Smooth muscle cell of the brain vasculature (primary cell): ENCODE measurements around the gene SYTL5.

Source experiments
- DNase-seq: peaks from one replicate; pipeline ENCODE4 v3.0.0-alpha.2; 2012; ENCODE audit warnings: low read depth, low spot score

SYTL5 gene

DNA sequence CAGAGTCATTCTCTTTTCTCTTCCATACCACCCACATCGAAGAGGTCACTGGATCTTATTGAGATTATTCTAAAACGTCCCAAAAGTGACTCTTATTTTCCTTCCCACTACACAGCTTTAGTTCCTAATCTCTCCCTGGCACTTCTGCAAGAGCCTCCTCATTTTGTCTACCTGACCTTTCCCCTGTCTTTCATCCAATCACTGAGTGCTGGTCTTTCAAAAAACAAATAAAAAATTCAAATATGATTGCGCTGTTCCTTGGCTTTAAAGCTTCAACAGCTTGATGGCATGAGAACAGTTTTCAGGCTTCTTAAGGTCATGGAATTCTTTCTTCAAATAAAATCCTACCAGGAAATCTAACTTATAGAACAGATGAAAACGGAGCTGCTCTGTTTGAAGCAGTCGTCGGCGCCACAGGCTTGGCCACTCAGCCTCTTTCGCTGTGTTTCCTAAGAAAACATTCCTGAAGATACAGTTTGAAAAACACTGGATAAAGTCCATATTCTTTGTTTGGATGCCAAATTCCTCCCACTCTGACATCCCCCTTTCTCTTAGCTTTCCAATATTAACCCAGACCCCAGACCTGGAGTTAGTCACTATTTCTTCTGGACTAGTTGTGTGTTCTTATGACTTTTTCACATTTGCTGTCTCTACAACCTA is 12.5 kb downstream of the SYTL5 start:
- peak; percentile 36 for DNase-seq

DNA sequence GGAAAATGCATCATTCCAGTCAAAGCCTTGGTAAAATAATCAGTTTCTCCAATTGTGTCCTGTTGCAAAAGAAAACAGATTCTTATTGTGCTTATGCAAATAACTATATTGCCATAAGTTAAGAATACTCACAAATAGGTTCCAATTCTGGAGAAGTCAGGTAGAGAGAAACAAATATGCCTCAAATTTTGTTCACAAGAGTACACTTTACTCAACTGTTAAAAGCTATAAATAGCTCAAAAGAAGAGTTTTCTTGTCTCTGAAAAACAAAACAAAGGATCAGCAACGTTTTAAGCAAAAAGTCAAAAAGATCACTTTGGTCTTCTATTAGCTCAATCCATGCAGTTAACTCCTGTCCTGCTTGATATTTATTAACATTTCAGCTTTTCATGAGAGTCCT is 21.9 kb downstream of the SYTL5 start:
- no peak for DNase-seq

DNA sequence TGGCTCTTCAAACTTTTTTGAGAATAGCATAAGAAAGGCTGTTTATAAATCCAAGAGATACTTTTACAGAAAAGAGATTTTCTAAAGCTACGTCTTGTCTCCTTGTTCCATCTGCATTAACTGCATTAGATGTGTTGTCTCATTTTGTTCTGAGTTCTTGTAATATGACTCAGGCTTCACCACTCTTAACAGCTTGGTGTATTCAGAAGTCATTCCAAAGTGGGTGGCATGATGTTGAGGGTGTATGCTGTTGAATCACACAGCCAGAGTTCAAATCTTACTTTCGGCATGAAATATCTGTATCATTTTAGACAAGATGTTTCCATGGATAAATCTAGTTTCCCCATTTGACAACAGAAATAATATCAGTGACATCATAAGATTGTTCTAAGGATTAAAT is 30.1 kb downstream of the SYTL5 start:
- no peak for DNase-seq

DNA sequence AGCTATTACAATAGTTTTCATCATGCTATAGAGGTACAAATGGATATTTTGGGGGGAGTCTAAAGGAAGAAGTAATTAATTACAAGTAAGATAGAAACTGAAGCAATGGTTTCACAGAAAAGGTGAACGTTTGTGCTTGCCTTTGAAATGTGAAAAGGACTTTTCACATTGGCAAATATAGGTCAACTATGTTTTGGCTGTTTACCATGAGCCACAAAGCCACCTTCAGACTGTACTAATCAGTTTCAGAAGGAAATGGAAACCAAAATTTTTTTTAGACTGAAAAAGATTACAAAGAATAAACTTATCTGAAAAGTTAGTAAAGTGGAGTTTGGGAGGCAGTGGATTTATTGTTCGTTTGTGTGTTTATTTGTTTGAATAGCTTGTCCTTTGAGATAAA is 32.1 kb downstream of the SYTL5 start:
- no peak for DNase-seq

DNA sequence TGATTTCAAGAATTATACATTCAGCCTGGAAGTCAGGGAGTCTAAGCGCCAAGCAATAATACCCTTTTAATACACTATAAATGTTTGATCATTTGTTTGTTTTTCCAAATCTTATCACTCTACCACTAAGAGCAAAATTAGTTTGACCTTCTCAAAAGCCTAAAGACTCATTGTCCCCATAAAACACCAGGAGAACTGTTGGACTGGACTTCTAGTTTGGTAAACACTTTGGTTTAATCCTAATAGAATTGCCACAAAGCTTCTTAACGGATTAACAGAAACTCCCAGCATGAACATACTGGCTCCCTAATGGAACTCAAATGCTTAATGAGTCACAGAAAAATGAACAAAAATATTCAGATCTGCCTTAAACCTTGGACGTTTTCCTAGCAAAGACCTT is 34.9 kb downstream of the SYTL5 start:
- no peak for DNase-seq

DNA sequence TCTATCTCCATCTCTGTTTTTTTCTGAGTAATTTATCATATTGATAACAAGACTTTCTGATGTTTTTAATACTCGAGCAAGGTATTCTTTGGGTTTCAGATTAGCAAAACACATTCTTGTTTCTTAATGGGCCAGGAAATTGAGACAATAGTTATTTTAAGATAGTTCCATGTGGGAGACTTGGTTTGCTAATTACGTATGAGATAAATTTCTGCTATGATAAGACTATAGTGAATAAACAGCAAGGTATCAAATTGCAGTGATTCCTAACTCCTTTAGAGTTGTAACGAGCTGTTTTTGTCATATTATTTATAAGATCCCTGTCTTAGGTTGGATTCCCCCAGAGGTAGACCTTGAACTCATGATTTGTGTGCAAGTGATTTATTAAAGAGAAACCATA is 38.3 kb downstream of the SYTL5 start:
- DNase-seq, result no peak

DNA sequence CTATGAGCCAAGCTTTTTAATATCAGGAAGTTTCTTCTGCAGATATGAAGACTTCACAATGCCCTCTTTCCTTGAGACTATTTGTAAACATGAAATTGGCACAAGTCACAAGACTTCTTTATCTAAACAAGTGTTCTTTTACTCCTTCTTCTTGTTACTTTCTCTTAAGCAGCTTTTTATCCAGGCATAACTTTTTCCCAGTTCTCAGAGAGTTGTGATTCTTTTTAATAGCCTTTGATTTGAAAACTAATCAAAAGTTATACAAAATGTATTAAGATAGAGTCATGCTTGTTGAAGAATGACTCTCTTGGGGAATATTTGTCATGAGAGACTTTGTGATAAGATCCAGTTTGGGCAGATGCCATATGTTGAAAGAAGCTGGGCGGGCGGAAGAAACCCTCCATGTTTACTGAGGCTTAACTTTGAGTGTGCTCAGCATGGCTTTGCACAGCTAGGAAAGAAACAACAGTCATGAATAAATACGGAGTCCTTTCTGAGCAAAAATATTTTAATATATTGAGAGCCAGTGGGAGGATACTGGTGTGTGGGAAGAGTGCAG is 39.3 kb downstream of the SYTL5 start:
- no peak for DNase-seq

DNA sequence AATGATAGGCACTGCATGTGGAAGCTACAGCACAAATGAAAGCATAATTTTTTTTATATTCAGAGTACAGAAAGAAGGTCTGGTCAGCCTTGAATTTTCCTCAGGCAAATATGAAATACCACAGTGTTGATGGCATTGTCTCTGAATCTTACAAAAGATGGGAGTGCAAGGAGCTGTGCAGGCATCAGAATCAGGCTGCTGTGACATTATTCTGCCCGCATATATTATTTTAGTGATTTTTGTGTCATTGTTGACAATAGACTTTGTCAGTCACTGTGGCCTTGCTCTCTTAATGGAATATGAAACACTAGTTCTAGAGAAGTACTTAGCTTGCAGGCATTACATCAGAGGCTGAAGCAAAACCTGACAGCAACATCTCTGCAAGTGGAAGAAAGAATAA is 42.5 kb downstream of the SYTL5 start:
- no peak for DNase-seq

DNA sequence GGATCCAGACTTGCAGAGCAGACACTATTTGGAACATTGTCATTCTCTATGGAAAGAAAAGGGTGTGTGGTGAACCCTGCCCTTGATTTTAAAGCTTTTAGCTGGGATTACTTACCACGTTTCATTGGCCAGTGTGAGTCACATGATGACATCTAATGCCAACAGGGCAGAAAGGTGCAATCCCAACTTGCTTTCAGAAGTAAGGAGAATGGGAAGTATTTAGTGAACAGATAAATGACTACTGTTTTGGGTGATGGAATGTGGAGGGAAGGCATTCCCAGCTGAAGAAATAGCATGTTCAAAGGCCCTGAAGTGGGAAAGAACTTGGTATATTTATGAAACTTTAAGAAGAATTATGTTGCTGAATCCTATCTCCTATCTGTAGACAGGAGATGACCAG is 44.5 kb downstream of the SYTL5 start:
- DNase-seq, result no peak

DNA sequence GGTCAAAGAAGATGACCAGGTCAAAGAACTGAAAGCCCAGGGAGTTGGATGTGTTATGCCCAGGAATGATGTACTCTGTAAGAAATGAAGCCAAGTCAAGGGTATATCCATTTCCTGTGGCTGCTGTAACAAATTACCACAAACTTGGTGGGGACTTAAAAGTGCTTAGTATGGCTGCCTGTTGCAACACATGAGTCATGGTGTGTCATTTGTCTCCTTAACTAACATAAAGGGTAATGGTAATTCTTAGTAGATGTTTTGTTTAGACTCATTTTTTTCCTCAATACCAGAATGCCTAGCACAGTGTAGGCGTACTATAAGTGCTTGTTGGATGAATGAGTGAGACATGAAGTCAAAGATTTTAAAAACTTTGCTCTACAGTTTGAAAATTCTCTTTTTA is 45.7 kb downstream of the SYTL5 start:
- DNase-seq, result no peak

DNA sequence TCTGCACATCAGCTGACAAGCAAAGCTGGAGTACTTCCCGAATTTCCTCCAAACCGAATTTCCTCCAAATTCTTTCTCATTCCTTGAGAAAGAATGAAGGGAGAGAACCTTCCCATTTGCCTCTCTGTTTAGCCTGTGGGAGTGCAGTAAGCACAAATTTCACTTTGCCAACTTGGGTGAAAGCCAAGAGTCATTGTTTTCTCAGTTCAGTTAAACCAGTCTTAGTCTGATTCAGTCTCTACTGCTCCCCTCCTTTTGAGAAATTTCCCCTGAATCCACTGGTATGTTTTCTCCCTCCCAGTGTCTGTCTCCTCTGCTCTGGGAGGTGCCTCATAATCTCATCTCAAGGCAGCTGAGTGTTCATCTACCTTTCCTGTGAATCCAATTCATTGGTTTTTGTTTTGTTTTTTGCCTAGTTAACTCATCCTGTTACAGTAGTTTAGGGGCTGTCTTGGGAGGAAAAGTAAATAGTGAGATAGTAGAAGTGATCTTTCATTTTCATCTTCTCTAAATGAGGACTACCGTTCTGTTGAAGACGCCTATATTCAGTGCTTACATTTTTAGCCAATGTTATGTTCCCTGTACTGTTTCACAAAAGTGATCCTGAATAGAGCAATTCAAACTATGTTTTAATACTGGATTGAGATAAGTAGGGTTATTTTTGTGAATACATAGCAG is 49.0 kb downstream of the SYTL5 start:
- DNase-seq, result no peak

DNA sequence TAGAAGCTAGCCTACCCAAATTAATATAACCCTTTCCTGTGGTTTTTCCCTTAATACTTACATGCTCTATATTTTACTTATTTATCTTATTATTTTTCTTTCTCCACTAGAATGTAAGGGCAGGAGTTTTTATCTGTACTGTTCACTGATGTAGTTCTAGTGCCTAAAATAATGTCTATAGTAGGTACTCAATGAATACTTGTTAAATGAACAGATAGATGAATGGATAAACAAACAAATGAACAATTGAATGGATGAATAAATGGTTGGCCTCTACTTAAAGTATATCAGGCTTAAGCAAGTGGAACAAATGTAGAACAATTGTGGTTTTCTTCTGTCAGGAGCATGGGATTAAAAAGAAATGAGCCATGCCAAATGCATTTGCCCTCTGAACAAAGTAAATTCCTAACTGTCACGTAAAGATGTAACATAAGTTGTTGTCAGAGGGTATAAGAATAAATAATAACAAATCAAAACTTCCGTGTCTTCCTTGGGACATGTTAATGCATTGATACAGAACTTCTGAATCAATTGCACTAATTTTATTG is 54.1 kb downstream of the SYTL5 start:
- no peak for DNase-seq

DNA sequence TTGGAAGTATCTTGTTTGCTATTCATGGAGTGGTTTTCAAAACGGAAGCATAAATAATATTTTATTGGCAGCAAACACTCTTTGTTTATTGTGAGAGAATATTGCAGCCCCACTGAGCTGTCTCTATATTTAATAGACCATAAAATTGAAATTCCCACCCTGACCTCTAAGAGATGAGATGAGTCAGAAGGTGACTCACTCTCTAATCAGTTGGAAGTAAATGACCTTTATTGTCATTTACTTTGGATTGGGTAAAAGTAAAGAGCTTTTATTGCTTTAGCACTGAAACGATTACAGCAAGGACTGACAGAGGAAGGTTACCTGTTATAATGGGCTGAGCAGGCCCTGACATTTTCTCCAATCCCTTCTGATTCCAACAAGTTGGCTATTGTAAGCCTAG is 55.0 kb downstream of the SYTL5 start:
- DNase-seq, result no peak

DNA sequence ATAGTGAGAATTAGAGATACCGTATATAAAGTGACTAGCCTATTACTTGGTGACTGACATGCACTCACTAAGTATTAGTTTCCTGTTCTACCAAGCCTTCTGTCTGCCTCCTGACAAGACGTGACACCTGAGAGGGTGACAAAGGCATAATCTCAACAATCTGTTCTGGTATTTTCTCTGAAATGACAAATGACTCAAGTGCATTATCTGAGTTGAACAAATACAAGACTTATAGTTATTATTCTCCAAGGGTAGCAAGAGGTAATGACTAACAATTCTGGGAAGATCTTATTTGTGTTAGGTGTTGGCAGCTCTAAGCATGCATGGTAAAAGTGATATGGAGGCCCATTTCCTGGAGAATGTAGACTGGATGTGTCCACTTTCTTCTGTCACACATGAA is 60.6 kb downstream of the SYTL5 start:
- no peak for DNase-seq

DNA sequence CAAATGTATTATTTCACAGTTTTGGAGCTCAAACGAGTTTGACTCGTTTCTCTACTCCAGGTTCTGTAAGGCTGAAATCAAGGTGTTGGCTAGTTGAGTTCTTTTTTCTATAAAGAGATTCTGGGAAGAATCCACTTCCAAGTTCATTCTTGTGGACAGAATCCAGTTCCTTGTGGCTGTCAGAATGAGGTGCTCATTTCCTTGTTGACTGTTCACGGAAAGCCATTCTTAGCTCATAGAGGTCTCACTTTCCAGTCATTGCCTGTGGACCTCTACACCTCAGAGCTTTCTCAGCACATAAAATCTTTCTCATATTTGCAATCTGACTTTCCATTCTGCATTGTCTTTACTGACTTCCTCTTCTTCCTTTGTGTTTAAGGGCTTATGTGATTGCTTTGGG is 62.9 kb downstream of the SYTL5 start:
- no peak for DNase-seq

DNA sequence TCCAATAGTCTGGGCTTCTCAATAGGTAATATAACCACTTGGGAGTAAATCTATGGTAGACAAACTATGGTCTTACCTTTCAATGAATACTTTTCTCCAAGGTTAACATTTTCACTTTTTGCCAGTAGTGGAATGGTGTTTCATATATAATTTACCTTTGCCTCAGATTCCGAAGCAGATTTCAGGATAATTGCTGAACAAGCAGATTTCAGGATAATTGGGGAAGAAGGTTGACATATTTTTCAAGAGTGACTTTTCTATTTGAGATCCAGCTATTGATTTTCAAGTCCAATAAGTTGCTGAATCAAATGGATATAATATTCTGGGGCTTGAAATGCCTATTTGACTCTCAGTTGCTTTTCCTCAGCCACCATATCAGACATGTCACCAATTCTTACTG is 63.6 kb downstream of the SYTL5 start:
- DNase-seq, result no peak

DNA sequence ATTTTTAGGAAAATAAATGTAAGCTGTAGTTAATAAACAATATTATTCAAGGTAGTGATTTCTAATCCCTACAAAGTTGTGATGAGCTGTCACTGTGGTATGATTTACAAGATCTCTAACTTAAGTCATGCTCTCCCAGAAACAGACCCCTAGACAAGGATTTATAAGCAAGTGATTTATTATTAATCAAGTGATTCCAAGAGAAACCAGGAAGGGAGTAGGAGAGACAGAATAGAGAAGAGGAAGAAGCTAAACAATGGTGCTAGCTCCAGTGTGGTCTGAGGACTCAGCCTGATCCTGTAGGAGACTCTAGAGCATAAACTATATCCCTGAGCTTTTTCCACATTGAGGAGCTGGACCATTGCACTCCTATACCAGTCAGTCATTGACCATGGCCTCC is 73.1 kb downstream of the SYTL5 start:
- no peak for DNase-seq

DNA sequence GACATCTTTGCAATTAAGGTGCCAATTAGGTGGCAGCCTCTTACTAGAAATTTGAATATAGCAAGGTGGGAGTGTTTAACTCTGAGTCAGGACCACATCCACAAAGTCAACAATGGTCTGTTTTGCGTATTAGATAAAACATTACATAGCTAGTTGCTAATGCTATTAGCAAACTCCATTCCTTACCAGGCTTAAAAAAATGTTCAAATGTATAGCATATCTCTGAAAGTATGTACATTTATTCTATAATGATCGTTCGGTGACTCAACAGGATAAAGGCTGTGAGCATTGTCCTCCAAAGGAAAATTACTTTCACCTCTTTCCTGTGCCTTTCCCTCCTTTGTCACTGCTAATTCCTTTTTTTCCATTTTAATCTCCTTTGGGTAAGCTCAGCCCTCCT is 74.5 kb downstream of the SYTL5 start:
- DNase-seq, result no peak

DNA sequence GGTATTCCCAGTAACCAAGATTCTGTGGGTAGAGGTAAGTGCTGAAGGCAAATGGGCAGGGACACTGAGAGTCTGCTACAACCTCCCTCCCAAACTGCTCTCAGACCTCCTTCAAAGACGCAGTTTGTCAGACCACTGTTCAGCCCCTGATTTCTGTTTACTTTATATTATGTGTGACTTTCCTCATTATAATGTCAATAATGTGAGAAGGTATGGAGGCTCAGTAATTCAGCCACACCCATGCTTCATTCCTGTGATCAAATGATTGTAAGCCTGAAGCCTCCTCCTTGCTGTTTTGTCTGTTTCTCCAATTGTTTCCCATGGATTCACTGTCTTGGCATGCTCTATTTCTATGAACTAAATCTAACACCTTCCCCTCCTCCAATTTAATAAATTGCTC is 75.6 kb downstream of the SYTL5 start:
- no peak for DNase-seq

DNA sequence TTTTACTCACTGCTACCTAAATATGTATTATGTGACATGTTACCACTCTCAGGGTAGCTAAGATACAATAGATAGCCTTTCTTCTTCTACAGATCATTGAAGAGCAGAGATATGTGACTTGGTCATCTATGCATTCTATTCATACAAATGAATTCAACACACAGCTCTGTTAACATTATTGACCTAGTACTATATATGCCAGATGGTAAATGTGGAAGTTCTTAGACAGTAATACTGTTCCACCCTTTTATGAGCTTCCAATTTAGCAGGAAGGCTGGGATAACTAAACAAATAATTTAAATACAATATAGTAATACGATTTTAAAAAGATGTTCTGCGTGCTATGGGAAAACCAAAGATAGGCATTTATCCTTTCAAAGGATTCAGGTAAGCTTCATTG is 76.0 kb downstream of the SYTL5 start:
- DNase-seq, result no peak

DNA sequence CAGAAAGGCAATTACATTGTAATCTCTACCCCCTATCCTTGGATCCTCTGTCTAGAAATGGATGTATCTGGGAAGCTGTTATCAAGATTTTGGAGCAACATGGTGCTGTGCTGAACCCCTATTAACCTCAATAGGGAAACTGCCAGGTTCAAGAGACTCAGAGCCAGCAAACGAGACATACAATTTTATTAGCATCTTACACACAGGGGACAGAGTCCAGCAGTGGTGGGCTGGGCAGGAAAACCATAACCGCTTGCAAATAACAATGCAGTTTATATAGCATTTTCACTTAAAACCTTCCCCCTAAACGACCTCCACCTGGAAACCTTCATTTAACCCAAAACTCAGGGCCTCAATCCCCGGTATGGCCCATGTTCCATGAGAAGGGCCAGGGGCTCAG is 79.5 kb downstream of the SYTL5 start:
- no peak for DNase-seq

DNA sequence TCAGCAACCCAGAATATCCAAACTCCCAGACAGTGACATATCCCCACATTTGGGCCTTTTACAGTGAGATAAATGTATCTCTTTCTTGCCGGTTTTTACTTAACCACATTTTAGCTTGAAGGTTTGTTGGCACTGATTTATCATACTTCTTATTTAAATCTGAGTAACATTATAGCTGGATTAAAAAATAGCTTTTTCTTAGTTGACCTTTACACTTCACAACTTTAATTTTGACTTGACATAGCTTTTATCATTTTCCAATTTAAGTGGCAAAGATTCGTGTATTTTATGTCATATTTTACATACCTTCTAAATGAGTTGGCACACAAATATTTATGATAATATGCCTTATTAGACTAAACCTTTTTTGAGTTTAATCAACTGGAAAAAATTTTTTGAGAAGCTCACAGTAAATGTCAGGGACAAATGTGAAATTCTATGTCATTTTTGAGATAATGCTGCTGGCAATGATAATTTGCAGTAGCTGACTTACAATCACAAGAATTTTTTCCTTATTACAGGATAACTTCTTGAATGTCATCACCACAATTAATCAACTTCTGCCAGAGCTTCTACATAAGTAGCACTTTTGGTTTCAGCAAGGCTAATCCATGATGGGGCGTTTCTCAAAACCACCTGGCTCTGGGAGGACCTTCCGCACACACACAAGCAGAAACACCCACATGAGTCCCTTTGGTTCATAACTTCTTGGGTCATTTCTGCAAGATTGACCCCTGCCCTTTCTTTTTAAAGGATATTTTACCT is 80.3 kb downstream of the SYTL5 start:
- no peak for DNase-seq

DNA sequence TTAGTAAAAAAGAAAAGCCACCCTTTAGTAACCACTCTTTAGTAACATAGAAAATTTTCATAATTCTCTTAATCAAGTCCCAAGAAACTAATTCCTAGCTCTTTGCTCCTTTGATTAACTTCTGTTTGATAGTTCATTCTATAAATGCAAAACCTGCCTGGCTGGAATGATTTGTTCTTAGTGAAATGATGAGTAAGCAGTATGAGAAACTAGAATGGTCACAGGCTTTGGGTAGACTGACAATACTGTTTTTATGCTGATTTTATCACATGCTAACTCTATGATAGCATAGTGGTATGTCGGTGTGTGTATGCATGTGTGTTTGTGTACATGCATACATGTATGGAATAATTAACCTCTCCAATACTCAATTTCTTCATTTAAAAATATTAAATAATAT is 81.2 kb downstream of the SYTL5 start:
- no peak for DNase-seq
